ENCODE measurements around the gene CRYBA2.

DNA sequence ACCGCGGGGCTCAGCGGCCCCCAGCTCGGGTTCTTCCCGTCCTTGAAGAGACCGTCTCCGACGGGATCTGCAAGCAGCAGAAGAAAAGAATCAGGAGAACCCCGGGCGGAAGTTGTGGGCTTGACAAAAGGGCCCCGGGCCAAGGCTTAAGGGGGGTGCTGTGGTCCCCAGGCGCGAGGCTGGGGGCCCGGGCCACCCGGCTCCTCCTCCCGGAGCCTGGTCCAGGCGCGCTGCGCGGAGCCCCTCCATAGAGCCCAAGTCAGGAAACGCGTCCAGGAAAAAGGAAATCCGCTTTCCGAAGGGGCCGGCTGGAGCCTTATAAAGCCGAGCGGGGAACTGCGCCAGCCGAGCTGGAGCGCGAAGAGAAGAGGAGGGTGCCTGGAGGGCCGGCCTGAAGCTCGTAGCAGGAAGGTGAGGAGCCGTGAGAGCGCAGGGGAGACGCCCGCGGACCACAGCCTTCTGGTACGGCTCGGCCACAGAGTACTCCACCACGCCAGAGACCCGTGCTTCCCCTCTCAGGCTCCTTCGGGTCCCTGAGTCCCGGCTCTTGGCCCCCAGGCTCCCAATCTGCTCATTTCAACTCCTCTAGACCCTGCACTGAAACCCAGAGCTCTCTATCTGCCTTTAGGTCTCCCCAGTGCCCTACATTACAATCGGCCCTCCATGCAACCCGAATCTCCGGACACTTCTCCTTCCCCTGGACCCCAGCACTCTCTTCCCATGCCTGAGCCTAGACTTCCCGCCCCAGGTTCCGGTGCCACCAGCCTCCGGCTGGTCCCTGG is 8.8 kb downstream of the CRYBA2 start:
- TF ChIP-seq, protein P1, sequence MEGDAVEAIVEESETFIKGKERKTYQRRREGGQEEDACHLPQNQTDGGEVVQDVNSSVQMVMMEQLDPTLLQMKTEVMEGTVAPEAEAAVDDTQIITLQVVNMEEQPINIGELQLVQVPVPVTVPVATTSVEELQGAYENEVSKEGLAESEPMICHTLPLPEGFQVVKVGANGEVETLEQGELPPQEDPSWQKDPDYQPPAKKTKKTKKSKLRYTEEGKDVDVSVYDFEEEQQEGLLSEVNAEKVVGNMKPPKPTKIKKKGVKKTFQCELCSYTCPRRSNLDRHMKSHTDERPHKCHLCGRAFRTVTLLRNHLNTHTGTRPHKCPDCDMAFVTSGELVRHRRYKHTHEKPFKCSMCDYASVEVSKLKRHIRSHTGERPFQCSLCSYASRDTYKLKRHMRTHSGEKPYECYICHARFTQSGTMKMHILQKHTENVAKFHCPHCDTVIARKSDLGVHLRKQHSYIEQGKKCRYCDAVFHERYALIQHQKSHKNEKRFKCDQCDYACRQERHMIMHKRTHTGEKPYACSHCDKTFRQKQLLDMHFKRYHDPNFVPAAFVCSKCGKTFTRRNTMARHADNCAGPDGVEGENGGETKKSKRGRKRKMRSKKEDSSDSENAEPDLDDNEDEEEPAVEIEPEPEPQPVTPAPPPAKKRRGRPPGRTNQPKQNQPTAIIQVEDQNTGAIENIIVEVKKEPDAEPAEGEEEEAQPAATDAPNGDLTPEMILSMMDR (IDR thresholded peaks at IDR 0.05; ENCODE audit: extremely low read depth in 1 of 2, insufficient read depth in 1 of 2, low read depth in 1 of 2, low read length in 2 of 2), result no peak
- TF ChIP-seq EZH2 (IDR thresholded peaks at IDR 0.05; ENCODE audit: borderline replicate concordance, low read depth, low read length, severe bottlenecking), result peak; percentile 55
- no peak for TF ChIP-seq POLR2A (IDR thresholded peaks at IDR 0.05; ENCODE audit: low read depth, low read length)
- TF ChIP-seq POLR2AphosphoS5 (IDR thresholded peaks at IDR 0.05; ENCODE audit: insufficient read depth, low read depth, low read length), result peak; percentile 25
